Skeletal muscle tissue (tissue), 4 donors: ENCODE measurements around the gene LGALS16. TPM values are rescaled to one million over a fixed set of nuclear protein-coding genes. Genes with fewer than 3 reads are reported as not detected.
"Not testable (repeated sequence)": the region's sequence is repeated elsewhere in the genome, so short reads cannot be mapped to it uniquely, and the experiment has no call there.

ENCODE experiments used
- H3K27ac ChIP-seq: one replicate; pipeline ENCODE4 v1.7.0; 2013; ENCODE audit warnings: mild to moderate bottlenecking, low read depth, low read length, inconsistent platforms
- H3K27me3 ChIP-seq, 3 donors: one replicate each; pipeline ENCODE4 v1.7.0; 2013; ENCODE audit warnings: low read length in 3 of 3; ENCODE audit not compliant: control insufficient read depth in 3 of 3, insufficient read depth in 3 of 3
- H3K36me3 ChIP-seq, 3 donors: one replicate each; pipeline ENCODE4 v1.7.0; 2013; ENCODE audit warnings: low read length in 3 of 3; ENCODE audit not compliant: control insufficient read depth in 3 of 3, insufficient read depth in 3 of 3
- H3K4me1 ChIP-seq, 3 donors: one replicate each; pipeline ENCODE4 v1.7.0; 2013; ENCODE audit warnings: low read length in 3 of 3, mild to moderate bottlenecking in 3 of 3; ENCODE audit not compliant: control insufficient read depth in 3 of 3, insufficient read depth in 3 of 3
- H3K4me3 ChIP-seq, 3 donors: one replicate each; pipeline ENCODE4 v1.7.0; 2013; ENCODE audit warnings: low read length in 3 of 3
- H3K9ac ChIP-seq, 3 donors: one replicate each; pipeline ENCODE4 v1.7.0; 2013; ENCODE audit warnings: low read length in 3 of 3, mild to moderate bottlenecking in 3 of 3, moderate library complexity in 2 of 3, low read depth in 1 of 3
- H3K9me3 ChIP-seq, 3 donors: one replicate each; pipeline ENCODE4 v1.7.0; 2013; ENCODE audit warnings: low read length in 3 of 3; ENCODE audit not compliant: control insufficient read depth in 3 of 3
- total RNA-seq: library from RNA; depleted of rRNA; stranded (reverse); fragments of >200 nt; gene quantifications from one replicate; pipeline ENCODE4 v1.2.3, GENCODE V29; 2014
- donor health status: Osteomylitis.

Gene LGALS16
- not detected for total RNA-seq

GRCh38 chr19:39655613-39656012 is at the start of gene LGALS16:
LGALS16 (plus strand) TSS chr19:39655913; CDS start chr19:39655962, 49 bp downstream.
- H3K4me3 ChIP-seq: no peak within 1 kb of the TSS
- no peak within 1 kb of the TSS for H3K27ac ChIP-seq
- H3K9ac ChIP-seq: no peak within 1 kb of the TSS
- H3K9me3 ChIP-seq: no peaks in the 10 kb centered on the region
- no peaks in the 10 kb centered on the region for H3K4me1 ChIP-seq
- H3K36me3 ChIP-seq: no peaks in the 10 kb centered on the region
- peaks cover 0 to under 1% (median 0%) of the 10 kb centered on the region in 3 donors for H3K27me3 ChIP-seq

GRCh38 chr19:39607021-39607420 is 48.7 kb upstream of the LGALS16 start:
- H3K27ac ChIP-seq: no peak overlapping the region
- H3K27me3 ChIP-seq: peaks cover 0 to 8% (median 4%) of the 10 kb centered on the region in 3 donors
- no peak overlapping the region for H3K9ac ChIP-seq
- no peaks in the 10 kb centered on the region for H3K4me1 ChIP-seq
- H3K4me3 ChIP-seq: no peak overlapping the region
- H3K9me3 ChIP-seq: no peaks in the 10 kb centered on the region
- no peaks in the 10 kb centered on the region for H3K36me3 ChIP-seq

DNA sequence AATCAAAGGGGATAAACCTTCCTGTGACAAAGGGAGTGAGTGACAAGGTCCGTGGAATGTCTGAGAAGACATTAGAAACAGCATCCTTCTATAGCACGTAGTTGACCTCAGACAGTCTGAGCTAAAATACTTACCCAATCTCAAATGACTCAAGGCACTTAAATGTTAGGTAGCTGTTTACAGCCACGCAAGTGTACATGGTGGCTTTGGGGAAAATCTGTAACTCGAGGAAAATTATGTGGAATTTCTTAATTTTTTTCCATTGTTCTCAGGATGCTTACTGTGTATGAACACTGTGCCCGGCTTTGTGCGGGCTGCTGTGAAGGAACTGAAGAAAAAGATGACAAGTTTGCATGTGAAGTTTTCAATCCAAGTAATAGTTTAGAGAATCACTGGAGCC is 48.2 kb upstream of the LGALS16 start:
- no peaks in the 10 kb centered on the region for H3K9me3 ChIP-seq
- peaks cover 0 to 8% (median 4%) of the 10 kb centered on the region in 3 donors for H3K27me3 ChIP-seq
- no peaks in the 10 kb centered on the region for H3K4me1 ChIP-seq
- no peak overlapping the region for H3K4me3 ChIP-seq
- no peaks in the 10 kb centered on the region for H3K36me3 ChIP-seq
- no peak overlapping the region for H3K9ac ChIP-seq
- H3K27ac ChIP-seq: no peak overlapping the region

- H3K4me1 ChIP-seq: no peaks in the 10 kb centered on the region
- no peak overlapping the region for H3K9ac ChIP-seq
- H3K27me3 ChIP-seq: peaks cover 0 to 8% (median 0%) of the 10 kb centered on the region in 3 donors
- no peaks in the 10 kb centered on the region for H3K36me3 ChIP-seq
- no peak overlapping the region for H3K27ac ChIP-seq
- H3K4me3 ChIP-seq: no peak overlapping the region
- no peaks in the 10 kb centered on the region for H3K9me3 ChIP-seq
Observed at GRCh38 chr19:39613597-39613996, 42.1 kb upstream of the LGALS16 start.

GRCh38 chr19:39617745-39618144 is 38.0 kb upstream of the LGALS16 start:
- H3K36me3 ChIP-seq: no peaks in the 10 kb centered on the region
- peaks cover 0 to 8% (median 0%) of the 10 kb centered on the region in 3 donors for H3K27me3 ChIP-seq
- no peak overlapping the region for H3K4me3 ChIP-seq
- no peaks in the 10 kb centered on the region for H3K9me3 ChIP-seq
- no peak overlapping the region for H3K9ac ChIP-seq
- H3K4me1 ChIP-seq: no peaks in the 10 kb centered on the region
- no peak overlapping the region for H3K27ac ChIP-seq

DNA sequence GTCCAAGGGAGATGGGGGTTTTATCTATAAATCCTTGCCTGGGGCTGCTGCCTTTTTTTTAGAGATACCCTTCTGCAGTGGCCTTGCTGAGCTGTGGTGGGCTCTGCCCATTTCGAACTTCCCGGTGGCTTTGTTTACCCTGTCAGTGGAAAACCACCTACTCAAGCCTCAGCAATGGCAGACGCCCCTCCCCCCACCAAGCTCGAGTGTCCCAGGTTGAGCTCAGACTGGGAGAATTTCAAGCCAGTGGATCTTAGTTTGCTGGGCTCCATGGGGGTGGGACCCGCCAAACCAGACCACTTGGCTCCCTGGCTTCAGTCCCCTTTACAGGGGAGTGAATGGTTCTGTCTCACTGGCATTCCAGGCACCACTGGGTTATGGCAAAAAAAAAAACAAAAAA is 31.8 kb upstream of the LGALS16 start:
- no peaks in the 10 kb centered on the region for H3K4me1 ChIP-seq
- no peak overlapping the region for H3K27ac ChIP-seq
- H3K27me3 ChIP-seq: peaks cover 0 to 13% (median 7%) of the 10 kb centered on the region in 3 donors
- no peak overlapping the region for H3K4me3 ChIP-seq
- H3K9ac ChIP-seq: no peak overlapping the region
- no peaks in the 10 kb centered on the region for H3K9me3 ChIP-seq
- no peaks in the 10 kb centered on the region for H3K36me3 ChIP-seq

- not testable (repeated sequence) for H3K9ac ChIP-seq, H3K4me3 ChIP-seq, H3K4me1 ChIP-seq, H3K36me3 ChIP-seq, H3K9me3 ChIP-seq, H3K27ac ChIP-seq
- H3K27me3 ChIP-seq: peaks cover 0 to 13% (median 7%) of the 10 kb centered on the region in 3 donors
Observed at GRCh38 chr19:39627631-39628030, 28.1 kb upstream of the LGALS16 start.

DNA sequence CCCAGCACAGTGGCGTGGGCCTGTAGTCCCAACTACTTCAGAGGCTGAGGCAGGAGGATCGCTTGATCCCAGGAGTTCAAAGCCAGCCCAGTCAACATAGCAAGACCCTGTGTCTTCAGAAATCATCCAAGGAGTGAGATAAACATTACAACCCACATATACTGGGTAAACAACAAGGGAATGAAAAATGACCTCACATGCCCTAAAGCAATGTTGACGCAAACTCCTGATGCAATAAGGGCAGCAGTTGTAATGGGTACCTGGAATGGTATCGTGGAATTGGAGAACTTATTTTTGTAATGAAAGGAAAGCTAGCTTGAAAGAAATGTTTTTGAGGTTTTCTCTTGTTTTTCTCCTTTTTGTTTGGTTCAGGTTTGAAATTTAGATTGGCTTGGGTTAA is 24.5 kb upstream of the LGALS16 start:
- H3K9me3 ChIP-seq: peaks cover 0 to 3% (median 0%) of the 10 kb centered on the region in 3 donors
- H3K4me3 ChIP-seq: no peak overlapping the region
- peaks cover 0 to under 1% (median 0%) of the 10 kb centered on the region in 3 donors for H3K27me3 ChIP-seq
- H3K36me3 ChIP-seq: no peaks in the 10 kb centered on the region
- H3K9ac ChIP-seq: no peak overlapping the region
- no peaks in the 10 kb centered on the region for H3K4me1 ChIP-seq
- no peak overlapping the region for H3K27ac ChIP-seq

DNA sequence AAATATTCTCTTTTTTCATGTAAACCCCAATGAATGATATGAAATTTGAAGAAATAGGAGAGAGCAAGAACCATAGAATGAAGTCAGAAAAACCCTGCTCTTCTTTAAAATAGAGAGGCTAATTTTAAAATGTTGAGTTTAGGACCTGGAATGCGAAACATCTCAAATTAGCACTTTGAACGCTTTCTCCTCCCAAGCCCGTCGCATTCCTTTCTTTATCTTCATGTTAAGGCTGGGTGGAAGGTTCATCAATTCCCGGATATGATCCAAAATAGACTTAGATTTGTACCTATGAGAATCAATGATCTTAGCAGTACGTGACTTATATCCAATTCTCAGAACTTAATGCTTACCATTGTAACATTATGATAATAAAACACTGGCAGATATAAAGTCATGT is 24.1 kb upstream of the LGALS16 start:
- Histone ChIP-seq H3K27me3 (peaks cover 0 to 2% (median 0%) of the 10 kb centered on the region in 3 donors), H3K9ac (no peak overlapping the region), H3K36me3 (no peaks in the 10 kb centered on the region), H3K27ac (no peak overlapping the region), H3K4me1 (no peaks in the 10 kb centered on the region), H3K9me3 (peaks cover 0 to 5% (median 0%) of the 10 kb centered on the region in 3 donors), H3K4me3 (no peak overlapping the region)

DNA sequence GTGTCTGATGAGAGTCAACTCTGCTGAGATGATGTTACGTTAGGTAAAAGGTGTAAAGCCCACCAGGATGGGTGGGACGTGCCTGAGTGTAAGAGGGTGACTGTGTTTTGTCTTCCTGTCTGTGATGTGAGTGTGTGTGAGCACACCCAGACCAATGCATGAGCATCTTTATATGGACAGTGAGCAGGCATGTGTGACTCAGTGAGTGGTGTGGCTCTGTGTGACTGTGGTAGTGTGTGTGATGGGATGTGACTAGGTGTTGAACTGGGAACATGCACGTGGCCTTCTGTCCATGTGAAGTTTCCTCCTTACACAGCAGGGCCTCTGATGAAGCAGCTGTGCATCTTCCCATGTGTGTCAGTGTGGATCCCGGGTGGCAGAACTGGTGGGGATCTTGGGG is 17.8 kb upstream of the LGALS16 start:
- Histone ChIP-seq H3K4me1 (no peaks in the 10 kb centered on the region), H3K27me3 (peaks cover 0 to 16% (median 8%) of the 10 kb centered on the region in 3 donors)

More for the DNA sequence above, 17.8 kb upstream of the LGALS16 start:
- Histone ChIP-seq H3K27ac (no peak overlapping the region), H3K36me3 (no peaks in the 10 kb centered on the region), H3K4me3 (no peak overlapping the region), H3K9ac (no peak overlapping the region), H3K9me3 (peaks cover 0 to 5% (median 0%) of the 10 kb centered on the region in 3 donors)
